A549 (cell line): ENCODE measurements around the gene HOXC13.

Experiments used
- CTCF ChIP-seq: fragments of >200 bp; sonication (Bioruptor Twin); formaldehyde crosslinking; IDR thresholded peaks from 3 replicates; pipeline ENCODE4 v1.5.1; 2016
- MAX ChIP-seq: IDR thresholded peaks from 2 replicates; pipeline ENCODE4 v1.6.1; 2012
- MAZ ChIP-seq: fragments of 150-350 bp; IDR thresholded peaks from 2 replicates; pipeline ENCODE4 v1.6.1; 2014; ENCODE audit warnings: antibody characterized with exemption, low read depth, low read length, borderline replicate concordance
- NFE2L2 ChIP-seq: fragments of 150-350 bp; conservative IDR thresholded peaks from 2 replicates; pipeline ENCODE4 v1.6.1; 2014; ENCODE audit warnings: low read length
- POLR2A ChIP-seq: IDR thresholded peaks from 2 replicates; pipeline ENCODE4 v1.6.1; 2012; ENCODE audit warnings: mild to moderate bottlenecking, low read length
- RCOR1 ChIP-seq: fragments of 150-350 bp; IDR thresholded peaks from 2 replicates; pipeline ENCODE4 v1.6.1; 2014; ENCODE audit warnings: antibody characterized with exemption, low read length, low read depth
- REST ChIP-seq: fragments of 200-600 bp; sonication (generic); IDR thresholded peaks from 2 replicates; pipeline ENCODE4 v1.6.1; 2016; ENCODE audit warnings: antibody characterized with exemption, mild to moderate bottlenecking, moderate library complexity
- SMC3 ChIP-seq: fragments of >200 bp; sonication (Bioruptor Twin); formaldehyde crosslinking; IDR thresholded peaks from 3 replicates; pipeline ENCODE4 v1.6.1; 2018; ENCODE audit warnings: inconsistent platforms
- SREBF2 ChIP-seq: fragments of 450-650 bp; IDR thresholded peaks from 2 replicates; pipeline ENCODE4 v1.6.1; 2014; ENCODE audit warnings: mild to moderate bottlenecking, moderate library complexity

GRCh38 chr12:53907103-53907502 is 31.5 kb upstream of the HOXC13 start:
- TF ChIP-seq CTCF (no peak), REST (no peak), POLR2A (no peak), NFE2L2 (no peak), MAZ (no peak), SMC3 (no peak), SREBF2 (no peak), RCOR1 (no peak), MAX (no peak)
